ENCODE results near the gene BRF1.

GRCh38 chr14:105207996-105208737, 92.6 kb downstream of the BRF1 start:
- TF ChIP-seq, protein P1, sequence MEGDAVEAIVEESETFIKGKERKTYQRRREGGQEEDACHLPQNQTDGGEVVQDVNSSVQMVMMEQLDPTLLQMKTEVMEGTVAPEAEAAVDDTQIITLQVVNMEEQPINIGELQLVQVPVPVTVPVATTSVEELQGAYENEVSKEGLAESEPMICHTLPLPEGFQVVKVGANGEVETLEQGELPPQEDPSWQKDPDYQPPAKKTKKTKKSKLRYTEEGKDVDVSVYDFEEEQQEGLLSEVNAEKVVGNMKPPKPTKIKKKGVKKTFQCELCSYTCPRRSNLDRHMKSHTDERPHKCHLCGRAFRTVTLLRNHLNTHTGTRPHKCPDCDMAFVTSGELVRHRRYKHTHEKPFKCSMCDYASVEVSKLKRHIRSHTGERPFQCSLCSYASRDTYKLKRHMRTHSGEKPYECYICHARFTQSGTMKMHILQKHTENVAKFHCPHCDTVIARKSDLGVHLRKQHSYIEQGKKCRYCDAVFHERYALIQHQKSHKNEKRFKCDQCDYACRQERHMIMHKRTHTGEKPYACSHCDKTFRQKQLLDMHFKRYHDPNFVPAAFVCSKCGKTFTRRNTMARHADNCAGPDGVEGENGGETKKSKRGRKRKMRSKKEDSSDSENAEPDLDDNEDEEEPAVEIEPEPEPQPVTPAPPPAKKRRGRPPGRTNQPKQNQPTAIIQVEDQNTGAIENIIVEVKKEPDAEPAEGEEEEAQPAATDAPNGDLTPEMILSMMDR (IDR thresholded peaks at IDR 0.05), result no peak
- TF ChIP-seq, protein P2, sequence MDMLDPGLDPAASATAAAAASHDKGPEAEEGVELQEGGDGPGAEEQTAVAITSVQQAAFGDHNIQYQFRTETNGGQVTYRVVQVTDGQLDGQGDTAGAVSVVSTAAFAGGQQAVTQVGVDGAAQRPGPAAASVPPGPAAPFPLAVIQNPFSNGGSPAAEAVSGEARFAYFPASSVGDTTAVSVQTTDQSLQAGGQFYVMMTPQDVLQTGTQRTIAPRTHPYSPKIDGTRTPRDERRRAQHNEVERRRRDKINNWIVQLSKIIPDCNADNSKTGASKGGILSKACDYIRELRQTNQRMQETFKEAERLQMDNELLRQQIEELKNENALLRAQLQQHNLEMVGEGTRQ (CRISPR knock-in tag; IDR thresholded peaks at IDR 0.05), result no peak
- TF ChIP-seq CREM (CRISPR knock-in tag; IDR thresholded peaks at IDR 0.05) (no peak), ZNF138 (CRISPR knock-in tag; conservative IDR thresholded peaks at IDR 0.05) (no peak), ESRRA (CRISPR knock-in tag; IDR thresholded peaks at IDR 0.05; ENCODE audit: borderline replicate concordance) (no peak)
- TF ChIP-seq, protein P3, sequence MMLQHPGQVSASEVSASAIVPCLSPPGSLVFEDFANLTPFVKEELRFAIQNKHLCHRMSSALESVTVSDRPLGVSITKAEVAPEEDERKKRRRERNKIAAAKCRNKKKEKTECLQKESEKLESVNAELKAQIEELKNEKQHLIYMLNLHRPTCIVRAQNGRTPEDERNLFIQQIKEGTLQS (CRISPR knock-in tag; conservative IDR thresholded peaks at IDR 0.05), result no peak
- TF ChIP-seq, protein P4, sequence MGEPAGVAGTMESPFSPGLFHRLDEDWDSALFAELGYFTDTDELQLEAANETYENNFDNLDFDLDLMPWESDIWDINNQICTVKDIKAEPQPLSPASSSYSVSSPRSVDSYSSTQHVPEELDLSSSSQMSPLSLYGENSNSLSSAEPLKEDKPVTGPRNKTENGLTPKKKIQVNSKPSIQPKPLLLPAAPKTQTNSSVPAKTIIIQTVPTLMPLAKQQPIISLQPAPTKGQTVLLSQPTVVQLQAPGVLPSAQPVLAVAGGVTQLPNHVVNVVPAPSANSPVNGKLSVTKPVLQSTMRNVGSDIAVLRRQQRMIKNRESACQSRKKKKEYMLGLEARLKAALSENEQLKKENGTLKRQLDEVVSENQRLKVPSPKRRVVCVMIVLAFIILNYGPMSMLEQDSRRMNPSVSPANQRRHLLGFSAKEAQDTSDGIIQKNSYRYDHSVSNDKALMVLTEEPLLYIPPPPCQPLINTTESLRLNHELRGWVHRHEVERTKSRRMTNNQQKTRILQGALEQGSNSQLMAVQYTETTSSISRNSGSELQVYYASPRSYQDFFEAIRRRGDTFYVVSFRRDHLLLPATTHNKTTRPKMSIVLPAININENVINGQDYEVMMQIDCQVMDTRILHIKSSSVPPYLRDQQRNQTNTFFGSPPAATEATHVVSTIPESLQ (CRISPR knock-in tag; IDR thresholded peaks at IDR 0.05), result no peak

All from WTC11 (cell line).